Endothelial cell of umbilical vein (primary cell): ENCODE results near the gene PPP3CA. TPM values are rescaled to one million over a fixed set of nuclear protein-coding genes. Genes with fewer than 3 reads are reported as not detected.

Experiments used
- BruUV-seq: library from RNA; stranded (reverse); fragments of 400-500 nt; replicated peaks from 2 replicates; lab custom pipeline; 2021; lab: Mats Ljungman, UMichigan
- CTCF ChIA-PET: fragments of 300-600, 350-600 bp; sonication (Branson Sonifier 250); formaldehyde crosslinking; loops from one replicate; lab custom pipeline; 2021; ENCODE audit warnings: antibody characterized with exemption, inconsistent platforms; lab: Charles Lee
- POLR2A ChIA-PET: fragments of 300-600, 350-600 bp; sonication (Branson Sonifier 250); formaldehyde crosslinking; loops from one replicate; lab custom pipeline; 2021; ENCODE audit warnings: antibody characterized with exemption, inconsistent platforms; lab: Charles Lee
- DNase-seq: peaks from one replicate; pipeline ENCODE4 v3.0.0-alpha.2; 2011; ENCODE audit warnings: low read depth, low spot score
- FAIRE-seq: peaks from 2 replicates; lab custom pipeline; 2011; peaks lifted over from hg19 to GRCh38; lab: Jason Lieb, UNC
- H2AFZ ChIP-seq: 2 replicates; pipeline ENCODE4 v1.6.0; 2012; ENCODE audit warnings: low read depth, low read length, control low read depth, inconsistent platforms
- H3K27ac ChIP-seq: 2 replicates; pipeline ENCODE4 v1.5.1; 2011; ENCODE audit warnings: low read depth, mild to moderate bottlenecking, control low read depth, low read length, moderate library complexity; ENCODE audit not compliant: insufficient read depth
- H3K27me3 ChIP-seq, 2 experiments: 2 replicates each; pipeline versions ENCODE4 v1.6.0 to v1.6.1; 2011; ENCODE audit warnings: low read length in 2 of 2, mixed read lengths in 1 of 2; ENCODE audit not compliant: control insufficient read depth in 2 of 2, insufficient read depth in 2 of 2
- H3K36me3 ChIP-seq, 2 experiments: 2 replicates in 1 of 2; 3 replicates in 1 of 2; pipeline ENCODE4 v1.5.1; 2011; ENCODE audit warnings: low read length in 2 of 2, mild to moderate bottlenecking in 1 of 2, moderate library complexity in 1 of 2; ENCODE audit not compliant: control insufficient read depth in 2 of 2, insufficient read depth in 2 of 2; ENCODE audit errors: extremely low read depth in 1 of 2
- H3K4me1 ChIP-seq: 3 replicates; pipeline ENCODE4 v1.5.1; 2011; ENCODE audit warnings: mild to moderate bottlenecking, low read length; ENCODE audit not compliant: control insufficient read depth, insufficient read depth; ENCODE audit errors: extremely low read depth
- H3K4me2 ChIP-seq: 2 replicates; pipeline ENCODE4 v1.6.1; 2011; ENCODE audit warnings: low read length, control low read depth, mixed read lengths; ENCODE audit not compliant: insufficient read depth
- H3K4me3 ChIP-seq, 3 experiments: fragments of 200-600 bp in 1 of 3; sonication (generic), shearing (Covaris generic) in 1 of 3; replicated peaks in 1 of 3; 2 replicates each; pipeline ENCODE4 v1.5.1; 2011 to 2016; ENCODE audit warnings: control low read depth in 3 of 3, low read length in 3 of 3, mild to moderate bottlenecking in 2 of 3, inconsistent platforms in 1 of 3, low read depth in 1 of 3, moderate library complexity in 1 of 3; ENCODE audit not compliant: insufficient read depth in 1 of 3
- H3K79me2 ChIP-seq: 2 replicates; pipeline ENCODE4 v1.6.0; 2012; ENCODE audit warnings: low read length, inconsistent platforms; ENCODE audit not compliant: control insufficient read depth, insufficient read depth
- H3K9ac ChIP-seq: replicated peaks from 2 replicates; pipeline ENCODE3; 2011; ENCODE audit warnings: low read length, control low read depth; ENCODE audit not compliant: insufficient read depth; ENCODE audit errors: extremely low read depth
- H3K9me1 ChIP-seq: replicated peaks from 3 replicates; pipeline ENCODE4 v1.6.0; 2011; ENCODE audit warnings: mild to moderate bottlenecking, low read length; ENCODE audit not compliant: control insufficient read depth, insufficient read depth; ENCODE audit errors: extremely low read depth
- H3K9me3 ChIP-seq: replicated peaks from 2 replicates; pipeline ENCODE4 v1.5.1; 2012; ENCODE audit warnings: low read length, inconsistent platforms; ENCODE audit not compliant: control insufficient read depth, insufficient read depth
- H4K20me1 ChIP-seq: replicated peaks from 2 replicates; pipeline ENCODE3; 2011; ENCODE audit warnings: mild to moderate bottlenecking, low read length; ENCODE audit not compliant: control insufficient read depth, insufficient read depth; ENCODE audit errors: extremely low read depth
- CTCF ChIP-seq, 2 donors: IDR thresholded peaks; 1 replicate in 1 of 2; 2 replicates in 1 of 2; pipeline ENCODE4 v1.5.1; 2011; ENCODE audit warnings: low read length in 2 of 2, mild to moderate bottlenecking in 2 of 2, moderate library complexity in 2 of 2, control low read depth in 1 of 2, inconsistent platforms in 1 of 2, low read depth in 1 of 2; ENCODE audit not compliant: insufficient read depth in 1 of 2; ENCODE audit errors: extremely low read depth in 1 of 2
- EZH2 ChIP-seq: IDR thresholded peaks from 2 replicates; pipeline ENCODE4 v1.6.1; 2012; ENCODE audit warnings: borderline replicate concordance, low read depth, mild to moderate bottlenecking, moderate library complexity, low read length, inconsistent platforms; ENCODE audit not compliant: severe bottlenecking
- FOS ChIP-seq: IDR thresholded peaks from 2 replicates; pipeline ENCODE4 v1.6.1; 2011; ENCODE audit warnings: mild to moderate bottlenecking, low read length, moderate library complexity, borderline replicate concordance; ENCODE audit not compliant: insufficient read depth
- GATA2 ChIP-seq: IDR thresholded peaks from 2 replicates; pipeline ENCODE4 v1.7.0; 2011; ENCODE audit warnings: low read depth, mild to moderate bottlenecking, moderate library complexity, mixed read lengths, low read length; ENCODE audit not compliant: insufficient read length, insufficient read depth
- JUN ChIP-seq: IDR thresholded peaks from 2 replicates; pipeline ENCODE4 v1.6.1; 2011; ENCODE audit warnings: borderline replicate concordance, low read depth; ENCODE audit not compliant: insufficient read length, insufficient read depth
- MAX ChIP-seq: IDR thresholded peaks from 2 replicates; pipeline ENCODE4 v1.6.1; 2011; ENCODE audit not compliant: insufficient read depth, insufficient read length
- MYC ChIP-seq: IDR thresholded peaks from one replicate; pipeline ENCODE4 v1.6.1; 2011; ENCODE audit warnings: mild to moderate bottlenecking, low read depth, low read length
- POLR2A ChIP-seq: IDR thresholded peaks from 2 replicates; pipeline ENCODE4 v1.6.1; 2012; ENCODE audit warnings: low read depth, mild to moderate bottlenecking, control low read depth, low read length
- POLR2AphosphoS5 ChIP-seq: IDR thresholded peaks from 2 replicates; pipeline ENCODE4 v1.6.1; 2012; ENCODE audit warnings: low read depth, mild to moderate bottlenecking, control low read depth, low read length, moderate library complexity; ENCODE audit not compliant: insufficient read depth
- dilution Hi-C: fragments of 300-500 bp; cut with MboI; formaldehyde crosslinking; loops from one replicate; pipeline ENCODE4 v1.15.0; 2019; ENCODE audit warnings: low sequenced_read_pairs; ENCODE audit not compliant: extremely low pct_ligation_motif_present
- intact Hi-C: fragments of 100-400 bp; cut with micrococcal nuclease; formaldehyde crosslinking; loops from one replicate; pipeline ENCODE4 v1.10.0; 2022
- polyA plus RNA-seq, 4 experiments: library from polyadenylated mRNA; depleted of rRNA in 3 of 4; stranded (reverse) in 3 of 4; unstranded in 1 of 4; fragments of >200 nt; gene quantifications; 2 replicates each; pipeline versions ENCODE4 v1.2.1 to v1.2.3, GENCODE V29; 2011 to 2012; ENCODE audit warnings: missing spikeins in 1 of 4
- total RNA-seq: library from RNA; stranded (reverse); gene quantifications from 2 replicates; pipeline ENCODE4 v1.2.3, GENCODE V29; 2021

Gene PPP3CA
- total and polyA plus RNA-seq, 2 donors (not counting 3 experiments of a cell fraction or from before 2014, with no cell fraction given) = 7.0 to 43.3 TPM

- H3K4me2 ChIP-seq = no peak overlapping the region
- DNase-seq (no peak), FAIRE-seq (no peak)
- TF ChIP-seq FOS (no peak), MYC (no peak), POLR2AphosphoS5 (no peak), POLR2A (no peak), GATA2 (no peak), CTCF (IDR thresholded peaks at IDR 0.05; ENCODE audit: extremely low read depth in 1 of 2, insufficient read depth in 1 of 2, low read depth in 1 of 2, low read length in 2 of 2) (no peak), EZH2 (no peak), JUN (no peak), MAX (no peak)
- no peaks in the 10 kb centered on the region for H3K9me3 ChIP-seq
- H3K4me3 ChIP-seq = no peak overlapping the region
- dilution Hi-C loops (no loop called here), intact Hi-C loops (no loop called here)
- H2AFZ ChIP-seq = no peak overlapping the region
- H3K79me2 ChIP-seq = no peaks in the 10 kb centered on the region
- no peaks in the 10 kb centered on the region for H4K20me1 ChIP-seq
- POLR2A ChIA-PET = no interaction called here
- no TSS peak for BruUV-seq
- no peaks in the 10 kb centered on the region for H3K4me1 ChIP-seq
- H3K36me3 ChIP-seq = no peaks in the 10 kb centered on the region
- H3K9ac ChIP-seq = no peak overlapping the region
- CTCF ChIA-PET = no interaction called here
- no peaks in the 10 kb centered on the region for H3K27me3 ChIP-seq
- no peaks in the 10 kb centered on the region for H3K9me1 ChIP-seq
- no peak overlapping the region for H3K27ac ChIP-seq
Observed at GRCh38 chr4:101000496-101000895, 346.8 kb downstream of the PPP3CA start.
